Mesenchymal stem cell (in vitro differentiated cells and primary cell): ENCODE results near the gene CLCA2.

ENCODE experiments used
- DNase-seq: peaks from one replicate; pipeline ENCODE4 v3.0.0-alpha.2; 2013
- H2AFZ ChIP-seq: one replicate; pipeline ENCODE4 v1.6.1; 2013; ENCODE audit warnings: low read depth, mild to moderate bottlenecking, control low read depth, inconsistent platforms, low read length, moderate library complexity
- H2AK5ac ChIP-seq: 2 replicates; pipeline ENCODE4 v1.6.1; 2013; ENCODE audit warnings: low read length, moderate library complexity, mild to moderate bottlenecking, inconsistent platforms; ENCODE audit not compliant: severe bottlenecking
- H2BK120ac ChIP-seq: one replicate; pipeline ENCODE4 v1.6.1; 2013; ENCODE audit warnings: low read depth, mild to moderate bottlenecking, inconsistent platforms, low read length, moderate library complexity
- H2BK12ac ChIP-seq, 2 experiments: one replicate each; pipeline ENCODE4 v1.6.1; 2013; ENCODE audit warnings: inconsistent platforms in 2 of 2, low read length in 2 of 2, mild to moderate bottlenecking in 2 of 2, moderate library complexity in 2 of 2, control low read depth in 1 of 2
- H2BK15ac ChIP-seq: one replicate; pipeline ENCODE4 v1.6.1; 2013; ENCODE audit warnings: mild to moderate bottlenecking, low read depth, inconsistent platforms; ENCODE audit not compliant: poor library complexity, severe bottlenecking
- H2BK5ac ChIP-seq: 2 replicates; pipeline ENCODE4 v1.6.1; 2013; ENCODE audit warnings: low read depth, mild to moderate bottlenecking, low read length, control low read depth, inconsistent platforms; ENCODE audit not compliant: poor library complexity, severe bottlenecking
- H3K14ac ChIP-seq, 2 experiments: one replicate each; pipeline ENCODE4 v1.6.1; 2013; ENCODE audit warnings: inconsistent platforms in 2 of 2, low read length in 2 of 2, control low read depth in 1 of 2, mild to moderate bottlenecking in 1 of 2, moderate library complexity in 1 of 2
- H3K18ac ChIP-seq, 2 experiments: one replicate each; pipeline ENCODE4 v1.6.1; 2013; ENCODE audit warnings: inconsistent platforms in 2 of 2, low read length in 2 of 2, control low read depth in 1 of 2, low read depth in 1 of 2, mild to moderate bottlenecking in 1 of 2
- H3K23ac ChIP-seq, 2 experiments: one replicate each; pipeline ENCODE4 v1.6.1; 2013; ENCODE audit warnings: inconsistent platforms in 2 of 2, low read length in 2 of 2, mild to moderate bottlenecking in 2 of 2, moderate library complexity in 2 of 2, control low read depth in 1 of 2
- H3K27ac ChIP-seq: 2 replicates; pipeline ENCODE4 v1.5.1; 2013; ENCODE audit warnings: mild to moderate bottlenecking, moderate library complexity, low read length, control low read depth, inconsistent platforms; ENCODE audit not compliant: poor library complexity, severe bottlenecking
- H3K27me3 ChIP-seq, 2 experiments: 2 replicates each; pipeline versions ENCODE4 v1.6.1 to v1.7.0; 2013; ENCODE audit warnings: low read length in 2 of 2, mild to moderate bottlenecking in 2 of 2, moderate library complexity in 2 of 2, control low read depth in 1 of 2, inconsistent platforms in 1 of 2; ENCODE audit not compliant: control insufficient read depth in 1 of 2, insufficient read depth in 1 of 2
- H3K36me3 ChIP-seq, 2 experiments: 2 replicates each; pipeline versions ENCODE4 v1.6.1 to v1.7.0; 2013; ENCODE audit warnings: low read length in 2 of 2, control low read depth in 1 of 2, inconsistent platforms in 1 of 2, low read depth in 1 of 2, mild to moderate bottlenecking in 1 of 2; ENCODE audit not compliant: insufficient read depth in 2 of 2, control insufficient read depth in 1 of 2
- H3K4ac ChIP-seq, 2 experiments: one replicate each; pipeline ENCODE4 v1.6.1; 2013; ENCODE audit warnings: inconsistent platforms in 2 of 2, low read length in 2 of 2, mild to moderate bottlenecking in 2 of 2, moderate library complexity in 2 of 2, control low read depth in 1 of 2, low read depth in 1 of 2
- H3K4me1 ChIP-seq: 2 replicates; pipeline ENCODE4 v1.6.1; 2013; ENCODE audit warnings: low read depth, low read length, control low read depth; ENCODE audit not compliant: control insufficient read depth, insufficient read depth
- H3K4me2 ChIP-seq: 2 replicates; pipeline ENCODE4 v1.6.1; 2013; ENCODE audit warnings: low read length, mild to moderate bottlenecking, inconsistent platforms; ENCODE audit not compliant: poor library complexity, severe bottlenecking
- H3K4me3 ChIP-seq, 2 experiments: 2 replicates each; pipeline versions ENCODE4 v1.5.1 to v1.7.0; 2013; ENCODE audit warnings: low read length in 2 of 2, mild to moderate bottlenecking in 2 of 2, control low read depth in 1 of 2, low read depth in 1 of 2; ENCODE audit not compliant: insufficient read depth in 1 of 2
- H3K79me1 ChIP-seq: replicated peaks from 2 replicates; pipeline ENCODE4 v1.6.1; 2013; ENCODE audit warnings: mild to moderate bottlenecking, control low read depth, low read length, inconsistent platforms; ENCODE audit not compliant: poor library complexity, severe bottlenecking
- H3K9ac ChIP-seq: 2 replicates; pipeline ENCODE4 v1.7.0; 2013; ENCODE audit warnings: mild to moderate bottlenecking, low read length, moderate library complexity
- H3K9me3 ChIP-seq: 2 replicates; pipeline ENCODE4 v1.7.0; 2013; ENCODE audit warnings: mild to moderate bottlenecking, low read length; ENCODE audit not compliant: control insufficient read depth
- H4K8ac ChIP-seq: one replicate; pipeline ENCODE4 v1.6.1; 2013; ENCODE audit warnings: inconsistent platforms, mild to moderate bottlenecking, low read length, moderate library complexity
- H4K91ac ChIP-seq: one replicate; pipeline ENCODE4 v1.6.1; 2013; ENCODE audit warnings: mild to moderate bottlenecking, low read length, inconsistent platforms
- WGBS: methylation state at CpG from one replicate; pipeline ENCODE4 v1.1.7; 2013; ENCODE audit warnings: mixed read lengths; 5-methylcytosine and 5-hydroxymethylcytosine counted together

Gene CLCA2

DNA sequence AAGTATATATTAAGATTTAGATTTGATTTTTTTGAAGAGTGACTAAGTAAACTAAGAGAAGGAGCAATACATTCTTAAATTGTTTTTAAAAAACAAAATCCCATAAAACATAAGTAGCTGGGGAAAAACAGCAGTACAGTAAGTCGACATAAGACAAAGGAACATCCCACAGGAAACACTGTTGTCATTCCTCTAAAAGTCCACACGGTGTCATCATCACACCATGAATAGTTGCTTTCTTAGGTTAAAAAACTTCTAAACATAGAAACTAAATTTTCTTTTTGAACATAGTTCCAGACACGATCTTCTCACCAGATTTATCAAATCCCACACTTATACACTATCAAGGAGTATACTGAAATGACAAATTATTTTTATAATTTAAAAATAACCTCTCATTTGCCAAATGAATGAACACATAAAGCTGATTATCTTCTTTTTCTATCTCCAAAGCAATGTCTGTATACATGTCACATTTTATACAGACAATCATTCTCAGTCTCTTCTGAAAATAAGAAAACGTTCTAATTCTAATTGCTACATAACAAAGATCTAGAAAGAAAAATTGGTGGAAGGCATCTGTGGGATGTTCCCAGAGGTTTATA, 43.6 kb upstream of the CLCA2 start:
- Histone ChIP-seq H3K4me2 (no peak overlapping the region), H3K18ac (no peak overlapping the region), H3K23ac (no peak overlapping the region), H2AFZ (no peak overlapping the region), H2BK12ac (no peak overlapping the region), H4K8ac (no peak overlapping the region), H2AK5ac (no peak overlapping the region), H3K27me3 (no peaks in the 10 kb centered on the region), H2BK120ac (no peak overlapping the region), H3K79me1 (peaks cover 10% of the 10 kb centered on the region), H4K91ac (no peak overlapping the region), H3K9ac (peak overlapping the region; percentile 83), H3K27ac (no peak overlapping the region), H3K14ac (no peak overlapping the region), H3K4ac (no peak overlapping the region), H3K4me3 (peak overlapping the region in 1 of 2 experiments; percentile 60), H2BK5ac (no peak overlapping the region), H3K4me1 (no peaks in the 10 kb centered on the region), H3K9me3 (no peaks in the 10 kb centered on the region), H2BK15ac (no peak overlapping the region), H3K36me3 (peaks cover 8 to 48% of the 10 kb centered on the region in 2 experiments)
- 15% methylated on average over 2 of the region's 4 CpGs for WGBS
- DNase-seq, result peak; percentile 81

DNA sequence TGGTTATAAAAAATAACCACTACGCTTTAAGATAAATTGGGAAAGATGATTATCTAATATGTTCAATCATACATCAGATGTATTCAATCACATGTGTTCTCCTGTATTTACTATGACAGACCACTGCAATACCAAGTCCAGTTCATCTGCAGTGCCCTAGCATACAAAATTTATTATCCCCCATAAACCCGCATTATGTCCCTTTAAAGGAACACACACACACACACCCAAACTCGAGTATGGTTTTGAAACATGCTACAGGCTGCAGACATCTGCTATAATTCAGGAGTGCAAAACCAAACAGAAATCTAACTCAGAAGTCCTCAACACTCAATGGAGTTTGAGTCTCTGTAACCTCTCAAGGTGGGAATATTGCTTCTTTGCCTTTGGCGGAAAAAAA, 42.7 kb upstream of the CLCA2 start:
- no peak overlapping the region for H2AK5ac ChIP-seq
- H3K23ac ChIP-seq, result no peak overlapping the region
- no peak overlapping the region for H3K14ac ChIP-seq
- H2BK12ac ChIP-seq, result no peak overlapping the region
- no peak overlapping the region for H3K4ac ChIP-seq
- no peak overlapping the region for H2AFZ ChIP-seq
- no peak overlapping the region for H2BK5ac ChIP-seq
- no peak overlapping the region for H4K91ac ChIP-seq
- no peaks in the 10 kb centered on the region for H3K4me1 ChIP-seq
- DNase-seq, result no peak
- H3K27ac ChIP-seq, result no peak overlapping the region
- no peak overlapping the region for H4K8ac ChIP-seq
- WGBS, result 71% methylated on average over 3 of the region's 4 CpGs
- H2BK15ac ChIP-seq, result no peak overlapping the region
- H2BK120ac ChIP-seq, result no peak overlapping the region
- peak overlapping the region; percentile 83 for H3K9ac ChIP-seq
- no peak overlapping the region for H3K18ac ChIP-seq
- no peaks in the 10 kb centered on the region for H3K27me3 ChIP-seq
- peaks cover 10% of the 10 kb centered on the region for H3K79me1 ChIP-seq
- H3K36me3 ChIP-seq, result peaks cover 8 to 43% of the 10 kb centered on the region in 2 experiments
- no peak overlapping the region for H3K4me2 ChIP-seq
- no peaks in the 10 kb centered on the region for H3K9me3 ChIP-seq
- peak overlapping the region in 1 of 2 experiments; percentile 60 for H3K4me3 ChIP-seq

DNA sequence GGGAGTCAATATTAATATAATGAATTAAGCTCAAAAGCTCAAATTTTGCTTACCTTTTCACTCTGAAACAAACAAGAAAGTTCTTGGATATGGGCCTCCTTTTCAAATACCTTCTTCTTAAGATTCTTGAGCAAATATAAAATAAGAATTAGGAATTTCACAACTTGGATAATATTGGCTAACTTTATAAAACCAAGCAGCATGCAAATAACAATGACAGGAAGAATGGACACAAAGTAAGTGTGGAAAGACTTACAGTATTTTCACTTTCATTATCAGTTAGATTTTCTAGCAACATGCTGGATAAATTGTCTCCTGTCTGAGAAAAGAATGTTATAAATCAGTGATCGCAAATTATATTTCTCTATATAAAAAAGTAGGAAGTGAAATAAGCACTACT, 41.1 kb upstream of the CLCA2 start:
- H3K9ac ChIP-seq, result peak overlapping the region; percentile 83
- H2BK5ac ChIP-seq, result no peak overlapping the region
- H3K79me1 ChIP-seq, result peaks cover 6% of the 10 kb centered on the region

DNA sequence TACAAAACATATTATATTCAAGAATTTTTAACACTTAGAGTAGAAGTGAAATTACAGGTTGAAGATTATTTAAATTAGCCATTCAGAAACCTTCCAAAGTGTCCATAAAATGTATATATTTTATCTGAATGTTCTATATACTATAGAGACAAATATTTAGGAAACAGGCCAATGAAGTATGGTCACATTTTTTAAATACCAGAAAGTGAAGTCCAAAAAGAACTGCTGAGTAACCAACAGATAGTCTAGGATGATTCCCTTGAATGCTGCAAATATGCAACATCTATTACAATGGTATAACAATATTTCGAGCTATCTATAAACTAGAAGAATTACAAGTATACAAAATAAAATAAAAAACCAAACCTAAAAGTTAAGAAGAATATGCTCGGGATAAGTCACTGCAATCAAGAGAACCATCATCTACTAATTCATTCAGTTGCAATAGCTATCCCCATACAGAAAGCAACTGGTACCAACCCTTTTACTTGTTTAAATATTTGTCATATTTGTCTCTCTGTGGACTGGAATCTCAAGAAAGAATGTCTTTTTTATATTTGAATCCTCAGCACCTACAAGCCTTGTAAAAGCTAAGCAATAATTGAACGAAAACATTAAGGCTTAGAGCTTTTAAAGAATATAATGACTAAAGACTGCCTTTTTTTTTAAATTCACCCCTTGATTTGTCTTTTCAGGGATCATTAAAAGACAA, 35.9 kb upstream of the CLCA2 start:
- no peak overlapping the region for H4K8ac ChIP-seq
- H3K14ac ChIP-seq, result no peak overlapping the region
- no peaks in the 10 kb centered on the region for H3K4me1 ChIP-seq
- peaks cover 4% of the 10 kb centered on the region for H3K79me1 ChIP-seq
- no peak overlapping the region for H2BK15ac ChIP-seq
- WGBS, result 86% methylated on average over 1 of the region's 3 CpGs
- no peak overlapping the region for H2BK120ac ChIP-seq
- no peak overlapping the region for H3K4ac ChIP-seq
- no peak for DNase-seq
- no peak overlapping the region for H3K23ac ChIP-seq
- no peak overlapping the region for H4K91ac ChIP-seq
- peaks cover 0 to 7% of the 10 kb centered on the region in 2 experiments for H3K36me3 ChIP-seq
- H3K27ac ChIP-seq, result no peak overlapping the region
- H2AFZ ChIP-seq, result no peak overlapping the region
- no peaks in the 10 kb centered on the region for H3K27me3 ChIP-seq
- H2AK5ac ChIP-seq, result no peak overlapping the region
- no peaks in the 10 kb centered on the region for H3K9me3 ChIP-seq
- no peak overlapping the region for H3K4me3 ChIP-seq
- no peak overlapping the region for H3K18ac ChIP-seq
- no peak overlapping the region for H2BK12ac ChIP-seq
- no peak overlapping the region for H3K9ac ChIP-seq
- H2BK5ac ChIP-seq, result no peak overlapping the region
- H3K4me2 ChIP-seq, result no peak overlapping the region

More for the DNA sequence above, 41.1 kb upstream of the CLCA2 start:
- WGBS, result no CpG with 5 or more reads among the region's 1 CpG
- Histone ChIP-seq H4K91ac (no peak overlapping the region), H2BK12ac (no peak overlapping the region), H3K23ac (no peak overlapping the region), H2AK5ac (no peak overlapping the region), H2BK120ac (no peak overlapping the region), H3K18ac (no peak overlapping the region), H4K8ac (no peak overlapping the region), H3K9me3 (no peaks in the 10 kb centered on the region), H3K14ac (no peak overlapping the region), H3K36me3 (peaks cover 0 to 26% of the 10 kb centered on the region in 2 experiments), H3K27me3 (no peaks in the 10 kb centered on the region), H3K4me2 (no peak overlapping the region), H2BK15ac (no peak overlapping the region), H3K4me3 (peak overlapping the region in 1 of 2 experiments; percentile 54), H3K4me1 (no peaks in the 10 kb centered on the region), H2AFZ (no peak overlapping the region), H3K4ac (no peak overlapping the region), H3K27ac (no peak overlapping the region)
- peak; percentile 26 for DNase-seq
